Measurements from ENCODE around the gene FAM24B.

Gene FAM24B

GRCh38 chr10:122828716-122829255 is 50.6 kb downstream of the FAM24B start:
- DNase-seq (ENCODE audit: low read depth in 2 of 3, low spot score in 1 of 3) = no peak

- no peak for DNase-seq (ENCODE audit: low read depth in 2 of 3, low spot score in 1 of 3)
These were observed 52.1 kb downstream of the FAM24B start for GRCh38 chr10:122827302-122827701.

- DNase-seq (ENCODE audit: low read depth in 2 of 3, low spot score in 1 of 3) = no peak
These were observed 56.2 kb downstream of the FAM24B start for GRCh38 chr10:122822973-122823690.

DNA sequence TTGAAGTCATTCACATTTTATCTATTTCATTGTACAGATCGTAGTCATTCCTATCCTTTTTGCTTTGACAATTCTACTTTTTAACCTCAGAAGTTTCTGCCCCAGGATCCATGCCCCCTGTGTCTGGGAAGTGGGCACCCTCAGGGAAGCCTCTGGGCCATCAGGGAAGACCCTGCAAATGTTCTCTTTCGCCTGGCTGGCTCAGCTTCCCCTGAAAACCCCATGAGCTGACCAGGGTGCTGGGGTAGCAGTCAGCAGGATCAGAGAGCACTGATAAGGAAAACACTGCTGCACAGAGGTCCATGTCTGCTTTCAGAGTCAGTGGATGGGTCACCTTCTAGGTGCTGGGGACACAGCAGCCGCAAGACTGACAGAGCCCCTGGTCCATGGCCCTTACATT is 57.6 kb downstream of the FAM24B start:
- DNase-seq (ENCODE audit: low read depth in 2 of 3, low spot score in 1 of 3) = no peak

GRCh38 chr10:122815458-122815857 is 63.9 kb downstream of the FAM24B start:
- DNase-seq (ENCODE audit: low read depth in 2 of 3, low spot score in 1 of 3) = no peak

DNA sequence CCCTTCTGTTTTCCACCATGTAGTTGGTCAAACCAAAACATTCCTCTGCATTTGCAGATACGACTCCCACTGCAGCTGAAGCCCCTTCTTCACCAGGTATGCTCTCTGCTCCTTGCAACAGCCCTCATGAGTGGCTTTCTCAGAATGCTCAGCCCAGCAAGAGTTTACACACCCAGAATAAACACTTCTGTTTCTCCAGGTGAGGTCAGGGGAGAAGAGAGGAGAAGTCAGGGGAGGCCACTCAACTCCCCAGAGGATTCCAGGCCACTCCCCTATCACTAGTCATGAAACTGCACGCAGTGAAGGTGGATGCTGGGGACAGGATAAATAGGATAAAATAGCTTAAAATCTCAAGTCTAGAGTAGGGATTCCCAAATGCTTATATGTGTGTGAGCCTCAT is 64.9 kb downstream of the FAM24B start:
- no peak for DNase-seq (ENCODE audit: low read depth in 2 of 3, low spot score in 1 of 3)

DNA sequence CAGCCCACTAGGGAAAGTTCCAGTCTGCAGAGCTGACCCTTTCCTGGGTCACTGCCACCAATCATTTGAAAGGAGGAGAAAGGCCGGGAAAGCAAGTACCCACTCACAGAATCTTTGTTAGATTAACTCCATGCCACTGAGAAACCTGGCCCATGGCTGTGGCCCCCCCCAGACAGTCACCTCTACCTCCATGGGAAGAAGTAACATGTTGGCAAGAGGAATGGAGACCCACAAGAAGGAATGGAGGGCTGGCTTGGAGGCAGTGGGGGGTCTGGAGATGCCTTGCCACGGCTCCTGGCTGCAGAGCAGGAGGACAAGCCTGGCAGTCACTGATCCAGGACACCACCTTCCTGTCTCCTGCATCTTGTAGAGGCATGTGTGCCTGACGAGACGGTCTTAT is 66.6 kb downstream of the FAM24B start:
- DNase-seq (ENCODE audit: low read depth in 2 of 3, low spot score in 1 of 3) = no peak

- DNase-seq (ENCODE audit: low read depth in 2 of 3, low spot score in 1 of 3) = no peak
These were observed 77.1 kb downstream of the FAM24B start for GRCh38 chr10:122802282-122802681.
